Glutamatergic neuron (in vitro differentiated cells): ENCODE data around the gene NDUFB10. TPM values are rescaled to one million over a fixed set of nuclear protein-coding genes. Genes with fewer than 3 reads are reported as not detected.

Experiments used
- DNase-seq: peaks from one replicate; pipeline ENCODE4 v3.0.0; 2022
- H3K27ac Mint-ChIP-seq: one replicate; pipeline ENCODE4 v1.8.0; 2020; ENCODE audit warnings: mild to moderate bottlenecking, mixed read lengths, inconsistent platforms; ENCODE audit not compliant: unreplicated experiment
- H3K27me3 Mint-ChIP-seq: one replicate; pipeline ENCODE4 v1.8.0; 2020; ENCODE audit warnings: mild to moderate bottlenecking, moderate library complexity, mixed read lengths, inconsistent platforms; ENCODE audit not compliant: unreplicated experiment
- H3K36me3 Mint-ChIP-seq: one replicate; pipeline ENCODE4 v1.8.0; 2020; ENCODE audit warnings: mild to moderate bottlenecking, mixed read lengths, inconsistent platforms; ENCODE audit not compliant: unreplicated experiment
- H3K4me1 Mint-ChIP-seq: one replicate; pipeline ENCODE4 v1.8.0; 2020; ENCODE audit warnings: mild to moderate bottlenecking, low read depth, mixed read lengths, inconsistent platforms; ENCODE audit not compliant: unreplicated experiment
- H3K4me3 Mint-ChIP-seq: one replicate; pipeline ENCODE4 v1.8.0; 2020; ENCODE audit warnings: mild to moderate bottlenecking, mixed read lengths, inconsistent platforms; ENCODE audit not compliant: unreplicated experiment
- H3K9me3 Mint-ChIP-seq: one replicate; pipeline ENCODE4 v1.8.0; 2020; ENCODE audit warnings: mild to moderate bottlenecking, moderate library complexity, mixed read lengths, inconsistent platforms; ENCODE audit not compliant: unreplicated experiment
- total RNA-seq: library from RNA; stranded (reverse); fragmentation: NEBNext Ultra II Directional; extraction: Animal tissue kit (Norgen Biotek cat#: 25700); gene quantifications from one replicate; pipeline ENCODE4 v1.2.1, GENCODE V29; 2021; ENCODE audit not compliant: unreplicated experiment
- TF ChIP-seq, protein P1 (sequence below): fragments of 200-600 bp; sonication (generic); IDR thresholded peaks from one replicate; pipeline ENCODE4 v1.5.0; 2021; ENCODE audit not compliant: partially characterized antibody, unreplicated experiment

NDUFB10 gene
- total RNA-seq, 1 donor from 2014 or later: 302 TPM

DNA sequence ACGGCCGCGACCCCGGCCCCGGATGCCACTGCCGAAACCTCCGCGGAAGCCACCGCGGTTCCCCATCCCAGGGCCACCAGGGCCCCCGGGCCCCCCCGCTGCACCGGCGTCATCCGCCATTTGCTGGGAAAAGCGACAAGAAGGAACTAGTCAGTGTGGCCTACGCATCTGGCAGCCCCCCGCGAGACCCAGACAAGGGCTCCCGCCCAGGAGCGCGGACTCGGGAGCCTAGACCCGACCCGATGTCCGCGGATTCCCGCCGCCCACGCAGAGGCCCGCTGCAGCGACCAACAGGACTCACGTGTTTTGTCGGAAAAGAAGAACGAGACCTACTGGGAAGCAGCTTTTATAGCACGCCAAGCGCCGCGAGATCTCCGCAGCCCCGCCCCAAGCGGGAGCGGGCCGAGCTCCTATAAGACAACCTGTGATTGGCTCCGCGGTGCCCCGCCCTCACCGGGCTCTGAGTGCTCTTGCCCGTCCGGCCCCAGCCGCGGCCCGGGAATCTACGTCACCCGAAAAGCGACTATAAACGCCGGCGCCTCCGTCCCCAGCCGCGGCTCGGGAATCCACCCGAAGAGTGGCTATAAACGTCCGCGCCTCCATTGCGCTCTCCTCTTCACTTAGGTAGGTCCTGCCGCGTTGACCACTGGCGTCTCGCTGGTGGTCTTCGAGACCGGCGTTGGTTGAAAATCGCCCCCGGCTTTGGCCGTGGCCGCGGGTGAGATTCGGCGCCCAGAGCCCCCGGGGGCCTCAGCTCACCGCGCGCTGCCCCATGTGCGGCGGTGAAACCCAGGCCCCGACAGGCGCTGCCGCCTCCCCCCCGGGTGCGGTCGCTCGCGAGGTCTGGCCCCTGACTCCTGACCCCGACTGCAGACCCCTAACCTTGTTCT is 5.4 kb downstream of the NDUFB10 start, which contains the start of gene RPS2:
RPS2 (minus strand) TSS at position 321 of the 890 bp plus-strand sequence; CDS start at position 120, 201 bp downstream.
- H3K9me3 Mint-ChIP-seq: peaks cover 19% of the 10 kb centered on the region

DNA sequence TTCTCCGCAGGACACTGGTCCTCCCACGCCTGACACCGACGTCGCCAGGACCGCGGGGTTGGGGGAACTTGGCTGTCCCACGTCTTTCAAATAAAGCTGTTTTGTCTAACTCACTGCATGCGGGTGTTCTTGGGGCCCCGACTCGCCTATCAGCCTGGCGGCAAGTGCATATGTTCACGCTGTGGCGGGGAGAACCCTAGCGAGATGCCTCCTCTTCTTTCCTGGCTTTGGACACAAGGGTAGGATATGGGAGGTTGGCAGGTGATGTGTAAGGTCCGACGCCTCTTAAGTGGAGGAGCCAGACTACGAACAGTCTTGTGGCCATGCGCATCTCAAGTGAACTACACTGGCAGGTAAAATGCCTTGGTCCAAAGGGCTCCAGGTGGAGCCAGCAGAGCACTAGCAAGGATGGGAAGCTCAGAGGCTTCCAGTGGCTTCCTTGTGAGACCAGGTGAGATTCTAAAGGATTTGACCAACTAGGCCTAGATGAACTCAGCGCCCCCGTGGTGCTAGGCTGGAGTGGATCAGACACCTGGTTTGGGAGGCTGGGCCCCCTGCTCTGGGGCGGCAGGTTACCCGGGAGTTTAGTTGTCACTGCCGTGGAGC is 6.2 kb downstream of the NDUFB10 start:
- peak overlapping the region; percentile 89 for H3K27ac Mint-ChIP-seq
- no peak for DNase-seq
- peak overlapping the region; percentile 95 for H3K4me3 Mint-ChIP-seq
- H3K27me3 Mint-ChIP-seq: peaks cover 14% of the 10 kb centered on the region
- peaks cover 15% of the 10 kb centered on the region for H3K4me1 Mint-ChIP-seq
- H3K9me3 Mint-ChIP-seq: peaks cover 14% of the 10 kb centered on the region
- TF ChIP-seq, protein P1, sequence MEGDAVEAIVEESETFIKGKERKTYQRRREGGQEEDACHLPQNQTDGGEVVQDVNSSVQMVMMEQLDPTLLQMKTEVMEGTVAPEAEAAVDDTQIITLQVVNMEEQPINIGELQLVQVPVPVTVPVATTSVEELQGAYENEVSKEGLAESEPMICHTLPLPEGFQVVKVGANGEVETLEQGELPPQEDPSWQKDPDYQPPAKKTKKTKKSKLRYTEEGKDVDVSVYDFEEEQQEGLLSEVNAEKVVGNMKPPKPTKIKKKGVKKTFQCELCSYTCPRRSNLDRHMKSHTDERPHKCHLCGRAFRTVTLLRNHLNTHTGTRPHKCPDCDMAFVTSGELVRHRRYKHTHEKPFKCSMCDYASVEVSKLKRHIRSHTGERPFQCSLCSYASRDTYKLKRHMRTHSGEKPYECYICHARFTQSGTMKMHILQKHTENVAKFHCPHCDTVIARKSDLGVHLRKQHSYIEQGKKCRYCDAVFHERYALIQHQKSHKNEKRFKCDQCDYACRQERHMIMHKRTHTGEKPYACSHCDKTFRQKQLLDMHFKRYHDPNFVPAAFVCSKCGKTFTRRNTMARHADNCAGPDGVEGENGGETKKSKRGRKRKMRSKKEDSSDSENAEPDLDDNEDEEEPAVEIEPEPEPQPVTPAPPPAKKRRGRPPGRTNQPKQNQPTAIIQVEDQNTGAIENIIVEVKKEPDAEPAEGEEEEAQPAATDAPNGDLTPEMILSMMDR: no peak
- no peaks in the 10 kb centered on the region for H3K36me3 Mint-ChIP-seq

More for the DNA sequence above, 5.4 kb downstream of the NDUFB10 start, which contains the start of gene RPS2:
- Mint-ChIP-seq H3K36me3 (no peaks in the 10 kb centered on the region), H3K27ac (peak within 1 kb of the TSS; percentile 98), H3K4me1 (peaks cover 18% of the 10 kb centered on the region), H3K4me3 (peak within 1 kb of the TSS; percentile 95), H3K27me3 (peaks cover 11% of the 10 kb centered on the region)
- peak; percentile 98 for DNase-seq
- TF ChIP-seq, protein P1: no peak

DNA sequence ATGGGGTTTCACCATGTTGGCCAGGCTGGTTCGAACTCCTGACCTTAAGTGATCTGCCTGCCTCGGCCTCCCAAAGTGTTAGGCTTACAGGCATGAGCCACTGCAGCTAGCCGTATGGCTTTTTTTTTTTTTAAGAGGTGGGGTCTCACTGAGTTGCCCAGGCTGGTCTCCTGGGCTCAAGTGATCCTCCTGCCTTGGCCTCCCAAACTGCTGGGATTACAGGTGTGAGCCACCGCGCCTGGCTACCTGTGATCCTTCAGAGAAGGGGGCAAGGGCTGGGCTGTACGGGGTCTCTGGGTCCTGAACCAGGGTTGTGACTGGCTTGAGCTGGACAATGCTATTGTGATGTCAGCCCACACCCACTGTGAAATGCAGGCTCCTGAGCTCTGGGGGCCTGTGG is 7.1 kb downstream of the NDUFB10 start, which contains the start of gene RNF151:
RNF151 (plus strand) TSS at position 397 of the 400 bp plus-strand sequence. CDS start 26 bp downstream, outside the sequence.
- Mint-ChIP-seq H3K27me3 (peaks cover 12% of the 10 kb centered on the region), H3K9me3 (peaks cover 12% of the 10 kb centered on the region), H3K4me1 (peaks cover 9% of the 10 kb centered on the region), H3K27ac (no peak within 1 kb of the TSS), H3K36me3 (no peaks in the 10 kb centered on the region), H3K4me3 (peak within 1 kb of the TSS; percentile 95)
- TF ChIP-seq, protein P1: no peak
- DNase-seq: no peak

DNA sequence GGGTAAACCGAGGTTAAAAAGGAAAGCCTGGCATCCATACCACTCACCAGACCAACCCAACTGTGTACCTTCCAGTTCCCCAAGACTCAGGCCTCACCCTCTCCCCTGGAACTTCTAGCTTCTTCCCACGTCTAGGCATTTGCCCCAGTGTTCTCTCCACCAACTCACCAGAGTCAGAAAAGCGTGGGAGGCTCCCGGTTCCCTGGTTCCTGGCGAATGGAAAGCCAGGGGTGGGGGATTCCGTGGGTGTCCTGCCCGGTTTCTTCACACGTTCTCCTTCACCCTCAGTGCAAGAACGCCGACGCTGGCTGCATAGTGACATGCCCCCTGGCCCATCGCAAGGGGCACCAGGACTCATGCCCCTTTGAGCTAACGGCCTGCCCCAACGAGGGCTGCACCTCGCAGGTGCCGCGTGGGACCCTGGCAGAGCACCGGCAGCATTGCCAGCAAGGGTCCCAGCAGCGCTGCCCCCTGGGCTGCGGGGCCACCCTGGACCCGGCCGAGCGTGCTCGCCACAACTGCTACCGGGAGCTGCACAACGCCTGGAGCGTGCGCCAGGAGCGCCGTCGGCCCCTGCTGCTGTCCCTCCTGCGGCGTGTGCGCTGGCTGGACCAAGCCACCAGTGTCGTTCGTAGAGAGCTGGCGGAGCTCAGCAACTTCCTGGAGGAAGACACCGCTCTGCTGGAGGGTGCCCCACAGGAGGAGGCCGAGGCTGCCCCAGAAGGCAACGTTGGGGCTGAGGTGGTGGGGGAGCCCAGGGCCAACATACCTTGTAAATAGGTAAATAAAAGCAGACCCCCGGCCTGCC is 9.0 kb downstream of the NDUFB10 start:
- DNase-seq: no peak
- Mint-ChIP-seq H3K9me3 (peaks cover 15% of the 10 kb centered on the region), H3K36me3 (no peaks in the 10 kb centered on the region), H3K27ac (no peak overlapping the region), H3K4me1 (peaks cover 7% of the 10 kb centered on the region), H3K27me3 (peaks cover 13% of the 10 kb centered on the region), H3K4me3 (no peak overlapping the region)
- TF ChIP-seq, protein P1: no peak
